Stimulated activated CD8-positive, alpha-beta memory T cell treated with anti-CD3 and anti-CD28 coated beads, Interleukin-4, amount 100 ng/mL, for 24 hours (primary cell): ENCODE results near the gene SLC38A10.

Source experiments
- DNase-seq: peaks from one replicate; pipeline ENCODE4 v3.0.0-alpha.2; 2020; ENCODE audit warnings: low read depth

Gene SLC38A10

GRCh38 chr17:81298991-81299738, 4.1 kb upstream of the SLC38A10 start:
- DNase-seq, result no peak

GRCh38 chr17:81298325-81298990, 3.4 kb upstream of the SLC38A10 start:
- DNase-seq, result no peak

- DNase-seq, result peak; percentile 7
Measured at GRCh38 chr17:81295676-81296381, 722 bp upstream of the SLC38A10 start.

- no peak for DNase-seq
Measured at GRCh38 chr17:81294512-81295030, 536 bp downstream of the SLC38A10 start.

GRCh38 chr17:81292450-81292849, 2.7 kb downstream of the SLC38A10 start:
- DNase-seq, result no peak

- peak; percentile 67 for DNase-seq
Measured at GRCh38 chr17:81291662-81292061, 3.4 kb downstream of the SLC38A10 start.

- DNase-seq, result no peak
Measured at GRCh38 chr17:81290230-81290629, 4.9 kb downstream of the SLC38A10 start.

- no peak for DNase-seq
Measured at GRCh38 chr17:81289627-81290026, 5.5 kb downstream of the SLC38A10 start.

- no peak for DNase-seq
Measured at GRCh38 chr17:81288715-81289114, 6.4 kb downstream of the SLC38A10 start.

- DNase-seq, result no peak
Measured at GRCh38 chr17:81287741-81288430, 7.2 kb downstream of the SLC38A10 start.

- no peak for DNase-seq
Measured at GRCh38 chr17:81287152-81287551, 8.0 kb downstream of the SLC38A10 start.

GRCh38 chr17:81286491-81287145, 8.5 kb downstream of the SLC38A10 start:
- no peak for DNase-seq

GRCh38 chr17:81285894-81286293, 9.2 kb downstream of the SLC38A10 start:
- no peak for DNase-seq

- DNase-seq, result peak; percentile 47
Measured at GRCh38 chr17:81285179-81285878, 9.8 kb downstream of the SLC38A10 start.

- DNase-seq, result no peak
Measured at GRCh38 chr17:81282876-81283275, 12.2 kb downstream of the SLC38A10 start.

GRCh38 chr17:81282141-81282540, 13.0 kb downstream of the SLC38A10 start:
- no peak for DNase-seq

- no peak for DNase-seq
Measured at GRCh38 chr17:81280571-81280970, 14.5 kb downstream of the SLC38A10 start.

- DNase-seq, result no peak
Measured at GRCh38 chr17:81279278-81280275, 15.5 kb downstream of the SLC38A10 start.

GRCh38 chr17:81278831-81279230, 16.3 kb downstream of the SLC38A10 start:
- DNase-seq, result no peak
